CD8-positive, alpha-beta memory T cell (primary cell): ENCODE data around the gene GJA3. TPM values are rescaled to one million over a fixed set of nuclear protein-coding genes. Genes with fewer than 3 reads are reported as not detected.

ENCODE experiments used
- CTCF ChIA-PET: fragments of 350-600 bp; sonication (Branson Sonifier 250); formaldehyde crosslinking; loops from one replicate; lab custom pipeline; 2021; ENCODE audit warnings: antibody characterized with exemption; lab: Charles Lee
- POLR2A ChIA-PET: fragments of 350-600 bp; sonication (Branson Sonifier 250); formaldehyde crosslinking; loops from one replicate; lab custom pipeline; 2021; ENCODE audit warnings: antibody characterized with exemption; lab: Charles Lee
- DNase-seq, 5 donors: peaks; one replicate each; pipeline versions ENCODE4 v3.0.0 to v3.0.0-alpha.2; 2020 to 2022; ENCODE audit warnings: mixed read lengths in 1 of 5
- H3K27ac ChIP-seq: one replicate; pipeline ENCODE4 v1.7.0; 2013; ENCODE audit warnings: low read depth, mild to moderate bottlenecking, low read length, moderate library complexity
- H3K27me3 ChIP-seq: 2 replicates; pipeline ENCODE4 v1.7.0; 2013; ENCODE audit warnings: low read length, mild to moderate bottlenecking; ENCODE audit not compliant: insufficient read depth, poor library complexity, severe bottlenecking
- H3K36me3 ChIP-seq: 2 replicates; pipeline ENCODE4 v1.7.0; 2013; ENCODE audit warnings: mild to moderate bottlenecking, low read length, moderate library complexity; ENCODE audit not compliant: insufficient read depth
- H3K4me1 ChIP-seq: 2 replicates; pipeline ENCODE4 v1.7.0; 2013; ENCODE audit warnings: mild to moderate bottlenecking, low read length, moderate library complexity; ENCODE audit not compliant: insufficient read depth
- H3K4me3 ChIP-seq: 2 replicates; pipeline ENCODE4 v1.7.0; 2013; ENCODE audit warnings: mild to moderate bottlenecking, low read length
- H3K9me3 ChIP-seq: 2 replicates; pipeline ENCODE4 v1.7.0; 2013; ENCODE audit warnings: mild to moderate bottlenecking, low read length
- H3K27ac Mint-ChIP-seq, 8 donors: one replicate each; pipeline ENCODE4 v1.8.0; 2020 to 2021; ENCODE audit warnings: mixed read lengths in 8 of 8, mild to moderate bottlenecking in 6 of 8, inconsistent platforms in 3 of 8, moderate library complexity in 3 of 8
- H3K27me3 Mint-ChIP-seq, 2 donors: one replicate each; pipeline ENCODE4 v1.8.0; 2020 to 2021; ENCODE audit warnings: mixed read lengths in 2 of 2, mild to moderate bottlenecking in 1 of 2, moderate library complexity in 1 of 2
- H3K36me3 Mint-ChIP-seq, 3 donors: one replicate each; pipeline ENCODE4 v1.8.0; 2020 to 2021; ENCODE audit warnings: mixed read lengths in 3 of 3, inconsistent platforms in 1 of 3, mild to moderate bottlenecking in 1 of 3
- H3K4me1 Mint-ChIP-seq, 3 donors: one replicate each; pipeline ENCODE4 v1.8.0; 2020 to 2021; ENCODE audit warnings: mixed read lengths in 3 of 3, inconsistent platforms in 1 of 3, mild to moderate bottlenecking in 1 of 3
- H3K4me3 Mint-ChIP-seq, 7 donors: one replicate each; pipeline ENCODE4 v1.8.0; 2020 to 2021; ENCODE audit warnings: mixed read lengths in 7 of 7, mild to moderate bottlenecking in 6 of 7, moderate library complexity in 4 of 7, inconsistent platforms in 2 of 7
- H3K9me3 Mint-ChIP-seq, 5 donors: one replicate each; pipeline ENCODE4 v1.8.0; 2020 to 2022; ENCODE audit warnings: mixed read lengths in 5 of 5, mild to moderate bottlenecking in 3 of 5, moderate library complexity in 2 of 5, inconsistent platforms in 1 of 5
- polyA plus RNA-seq: library from polyadenylated mRNA; unstranded; fragments of 300-500 nt; fragmentation: Illumina TruSeq; gene quantifications from one replicate; pipeline ENCODE4 v1.2.3, GENCODE V29; 2021
- total RNA-seq, 2 experiments: library from RNA; stranded (reverse); gene quantifications; one replicate each; pipeline ENCODE4 v1.2.3, GENCODE V29; 2021

The GJA3 gene
- total and polyA plus RNA-seq, 3 experiments from 2014 or later, result 0.09 to 1.0 (median 0.85) TPM

GRCh38 chr13:20105161-20105689 lies 55.6 kb downstream of the GJA3 start:
- peaks cover 18% of the 10 kb centered on the region for H3K27me3 ChIP-seq
- POLR2A ChIA-PET, result no interaction called here
- H3K4me1 ChIP-seq, result no peaks in the 10 kb centered on the region
- H3K9me3 ChIP-seq, result no peaks in the 10 kb centered on the region
- no peak for DNase-seq
- H3K27ac Mint-ChIP-seq, result no peak overlapping the region
- CTCF ChIA-PET, result no interaction called here
- H3K9me3 Mint-ChIP-seq, result no peaks in the 10 kb centered on the region
- no peaks in the 10 kb centered on the region for H3K36me3 ChIP-seq
- no peak overlapping the region for H3K27ac ChIP-seq
- H3K4me1 Mint-ChIP-seq, result no peaks in the 10 kb centered on the region
- H3K4me3 Mint-ChIP-seq, result no peak overlapping the region
- peaks cover 34 to 68% of the 10 kb centered on the region in 2 donors for H3K27me3 Mint-ChIP-seq
- peaks cover 0 to 2% (median 0%) of the 10 kb centered on the region in 3 donors for H3K36me3 Mint-ChIP-seq
- H3K4me3 ChIP-seq, result no peak overlapping the region

GRCh38 chr13:20102525-20103180 lies 58.2 kb downstream of the GJA3 start:
- peaks cover 0 to 2% (median 0%) of the 10 kb centered on the region in 3 donors for H3K36me3 Mint-ChIP-seq
- ChIA-PET CTCF (interaction anchor here (0.7 kb wide), 1 partner anchor 25 kb away, joined by 3 read pairs; no protein-coding TSS in a partner anchor), POLR2A (no interaction called here)
- no peaks in the 10 kb centered on the region for H3K4me1 ChIP-seq
- H3K27ac Mint-ChIP-seq, result peak overlapping the region in 1 of 8 donors; percentile 39
- no peak for DNase-seq
- no peaks in the 10 kb centered on the region for H3K9me3 ChIP-seq
- H3K36me3 ChIP-seq, result no peaks in the 10 kb centered on the region
- no peak overlapping the region for H3K4me3 Mint-ChIP-seq
- no peak overlapping the region for H3K4me3 ChIP-seq
- no peak overlapping the region for H3K27ac ChIP-seq
- no peaks in the 10 kb centered on the region for H3K4me1 Mint-ChIP-seq
- peaks cover 18% of the 10 kb centered on the region for H3K27me3 ChIP-seq
- no peaks in the 10 kb centered on the region for H3K9me3 Mint-ChIP-seq
- peaks cover 43 to 81% of the 10 kb centered on the region in 2 donors for H3K27me3 Mint-ChIP-seq

GRCh38 chr13:20101467-20102316 lies 59.2 kb downstream of the GJA3 start:
- no peaks in the 10 kb centered on the region for H3K4me1 ChIP-seq
- peaks cover 0 to 2% (median 0%) of the 10 kb centered on the region in 3 donors for H3K36me3 Mint-ChIP-seq
- H3K27ac Mint-ChIP-seq, result no peak overlapping the region
- ChIA-PET CTCF (no interaction called here), POLR2A (no interaction called here)
- H3K27ac ChIP-seq, result no peak overlapping the region
- no peaks in the 10 kb centered on the region for H3K9me3 ChIP-seq
- peaks cover 17% of the 10 kb centered on the region for H3K27me3 ChIP-seq
- no peak overlapping the region for H3K4me3 Mint-ChIP-seq
- H3K36me3 ChIP-seq, result no peaks in the 10 kb centered on the region
- peaks cover 43 to 74% of the 10 kb centered on the region in 2 donors for H3K27me3 Mint-ChIP-seq
- H3K9me3 Mint-ChIP-seq, result no peaks in the 10 kb centered on the region
- DNase-seq, result no peak
- no peaks in the 10 kb centered on the region for H3K4me1 Mint-ChIP-seq
- H3K4me3 ChIP-seq, result no peak overlapping the region

GRCh38 chr13:20099319-20099718 lies 61.5 kb downstream of the GJA3 start:
- no peak overlapping the region for H3K4me3 Mint-ChIP-seq
- CTCF ChIA-PET, result no interaction called here
- Histone ChIP-seq H3K4me1 (no peaks in the 10 kb centered on the region), H3K27me3 (peaks cover 9% of the 10 kb centered on the region), H3K9me3 (no peaks in the 10 kb centered on the region), H3K27ac (no peak overlapping the region), H3K4me3 (no peak overlapping the region), H3K36me3 (no peaks in the 10 kb centered on the region)
- POLR2A ChIA-PET, result no interaction called here
- peaks cover 0 to under 1% (median 0%) of the 10 kb centered on the region in 3 donors for H3K36me3 Mint-ChIP-seq
- no peaks in the 10 kb centered on the region for H3K4me1 Mint-ChIP-seq
- peaks cover 31 to 55% of the 10 kb centered on the region in 2 donors for H3K27me3 Mint-ChIP-seq
- DNase-seq, result no peak
- H3K9me3 Mint-ChIP-seq, result no peaks in the 10 kb centered on the region
- H3K27ac Mint-ChIP-seq, result no peak overlapping the region

- no peak overlapping the region for H3K27ac ChIP-seq
- no peak for DNase-seq
- no peaks in the 10 kb centered on the region for H3K4me1 Mint-ChIP-seq
- ChIA-PET CTCF (no interaction called here), POLR2A (no interaction called here)
- no peak overlapping the region for H3K4me3 Mint-ChIP-seq
- no peaks in the 10 kb centered on the region for H3K36me3 ChIP-seq
- no peaks in the 10 kb centered on the region for H3K9me3 Mint-ChIP-seq
- H3K4me1 ChIP-seq, result no peaks in the 10 kb centered on the region
- H3K27ac Mint-ChIP-seq, result no peak overlapping the region
- H3K27me3 ChIP-seq, result no peaks in the 10 kb centered on the region
- peaks cover 2 to 9% of the 10 kb centered on the region in 2 donors for H3K27me3 Mint-ChIP-seq
- H3K36me3 Mint-ChIP-seq, result no peaks in the 10 kb centered on the region
- H3K4me3 ChIP-seq, result no peak overlapping the region
- H3K9me3 ChIP-seq, result no peaks in the 10 kb centered on the region
Measured at GRCh38 chr13:20093951-20094350, 66.9 kb downstream of the GJA3 start.

GRCh38 chr13:20090349-20090748 lies 70.5 kb downstream of the GJA3 start:
- Mint-ChIP-seq H3K4me1 (no peaks in the 10 kb centered on the region), H3K9me3 (no peaks in the 10 kb centered on the region), H3K27ac (no peak overlapping the region), H3K36me3 (peaks cover 0 to 19% (median 3%) of the 10 kb centered on the region in 3 donors), H3K27me3 (no peaks in the 10 kb centered on the region), H3K4me3 (no peak overlapping the region)
- Histone ChIP-seq H3K27ac (no peak overlapping the region), H3K9me3 (no peaks in the 10 kb centered on the region), H3K4me3 (no peak overlapping the region), H3K36me3 (peaks cover 3% of the 10 kb centered on the region), H3K27me3 (no peaks in the 10 kb centered on the region), H3K4me1 (no peaks in the 10 kb centered on the region)
- CTCF ChIA-PET, result interaction anchor here (1.4 to 1.5 kb wide), 3 partner anchors 38 to 74 kb away, joined by 3 to 5 read pairs (median 5); partner anchors contain the start of gene GJA3
- POLR2A ChIA-PET, result no interaction called here
- peak in 1 of 5 donors; percentile 17 for DNase-seq
